Esophagus squamous epithelium (tissue), 4 donors: ENCODE results near the gene PPIP5K2.

Source experiments
- POLR2A ChIP-seq, 4 donors: fragments of 450-650 bp; IDR thresholded peaks; one replicate each; pipeline ENCODE4 v1.6.1; 2017; ENCODE audit warnings: antibody characterized with exemption in 4 of 4, mild to moderate bottlenecking in 4 of 4, moderate library complexity in 3 of 4
- TF ChIP-seq, protein P1 (sequence below), 6 experiments: fragments of 450-650 bp in 4 of 6; fragments of 200-600 bp in 2 of 6; sonication (generic) in 2 of 6; IDR thresholded peaks; one replicate each; pipeline ENCODE4 v1.5.1; 2016 to 2019; ENCODE audit warnings: antibody characterized with exemption in 6 of 6, mild to moderate bottlenecking in 4 of 6, moderate library complexity in 4 of 6

- TF ChIP-seq, protein P1, sequence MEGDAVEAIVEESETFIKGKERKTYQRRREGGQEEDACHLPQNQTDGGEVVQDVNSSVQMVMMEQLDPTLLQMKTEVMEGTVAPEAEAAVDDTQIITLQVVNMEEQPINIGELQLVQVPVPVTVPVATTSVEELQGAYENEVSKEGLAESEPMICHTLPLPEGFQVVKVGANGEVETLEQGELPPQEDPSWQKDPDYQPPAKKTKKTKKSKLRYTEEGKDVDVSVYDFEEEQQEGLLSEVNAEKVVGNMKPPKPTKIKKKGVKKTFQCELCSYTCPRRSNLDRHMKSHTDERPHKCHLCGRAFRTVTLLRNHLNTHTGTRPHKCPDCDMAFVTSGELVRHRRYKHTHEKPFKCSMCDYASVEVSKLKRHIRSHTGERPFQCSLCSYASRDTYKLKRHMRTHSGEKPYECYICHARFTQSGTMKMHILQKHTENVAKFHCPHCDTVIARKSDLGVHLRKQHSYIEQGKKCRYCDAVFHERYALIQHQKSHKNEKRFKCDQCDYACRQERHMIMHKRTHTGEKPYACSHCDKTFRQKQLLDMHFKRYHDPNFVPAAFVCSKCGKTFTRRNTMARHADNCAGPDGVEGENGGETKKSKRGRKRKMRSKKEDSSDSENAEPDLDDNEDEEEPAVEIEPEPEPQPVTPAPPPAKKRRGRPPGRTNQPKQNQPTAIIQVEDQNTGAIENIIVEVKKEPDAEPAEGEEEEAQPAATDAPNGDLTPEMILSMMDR (IDR thresholded peaks at IDR 0.05), result no peak
- no peak for TF ChIP-seq POLR2A (IDR thresholded peaks at IDR 0.05)
Observed at GRCh38 chr5:103224894-103225246, 104.8 kb downstream of the PPIP5K2 start.
